WTC11 (cell line): ENCODE results near the gene KRT34. TPM values are rescaled to one million over a fixed set of nuclear protein-coding genes. Genes with fewer than 3 reads are reported as not detected.

ENCODE experiments used
- ATAC-seq: fragments of 200-7000 bp; cut with Tn5 transposase; 2 replicates; pipeline ENCODE4 v1.10.0; 2021; ENCODE audit warnings: mild to moderate bottlenecking, moderate library complexity
- CTCF ChIA-PET: fragments of 300-600 bp; sonication (Branson Sonifier 250); formaldehyde crosslinking; loops from one replicate; lab custom pipeline; 2021; ENCODE audit warnings: antibody characterized with exemption; lab: Charles Lee
- POLR2A ChIA-PET: fragments of 350-600 bp; sonication (Branson Sonifier 250); formaldehyde crosslinking; loops from one replicate; lab custom pipeline; 2021; ENCODE audit warnings: antibody characterized with exemption; lab: Charles Lee
- DNase-seq: peaks from one replicate; pipeline ENCODE4 v3.0.0; 2021; ENCODE audit warnings: low spot score
- H3K27ac Mint-ChIP-seq: 2 replicates; pipeline ENCODE4 v1.8.0; 2021; ENCODE audit warnings: mixed read lengths
- H3K27me3 Mint-ChIP-seq: 2 replicates; pipeline ENCODE4 v1.8.0; 2021; ENCODE audit warnings: low read depth, mild to moderate bottlenecking, moderate library complexity, mixed read lengths
- H3K36me3 Mint-ChIP-seq: 2 replicates; pipeline ENCODE4 v1.8.0; 2021; ENCODE audit warnings: mixed read lengths
- H3K4me1 Mint-ChIP-seq: 2 replicates; pipeline ENCODE4 v1.8.0; 2022; ENCODE audit warnings: mixed read lengths
- H3K4me3 Mint-ChIP-seq: 2 replicates; pipeline ENCODE4 v1.8.0; 2021; ENCODE audit warnings: mild to moderate bottlenecking, moderate library complexity, mixed read lengths
- H3K9me3 Mint-ChIP-seq: 2 replicates; pipeline ENCODE4 v1.8.0; 2021; ENCODE audit warnings: mixed read lengths
- AR ChIP-seq: fragments of 250-450 bp; sonication (Bioruptor Pico); IDR thresholded peaks from 2 replicates; pipeline ENCODE4 v1.9.0; 2021; ENCODE audit warnings: mild to moderate bottlenecking
- CDX4 ChIP-seq: fragments of 250-450 bp; sonication (Bioruptor Pico); IDR thresholded peaks from 2 replicates; pipeline ENCODE4 v1.9.0; 2021; ENCODE audit warnings: moderate library complexity, mild to moderate bottlenecking, inconsistent platforms, borderline replicate concordance
- FOXK1 ChIP-seq: sonication (generic); formaldehyde crosslinking; IDR thresholded peaks from 2 replicates; pipeline ENCODE4 v1.8.0; 2022; ENCODE audit warnings: mild to moderate bottlenecking, moderate library complexity, missing genetic modification reagents
- JAZF1 ChIP-seq: fragments of 250-450 bp; sonication (Bioruptor Pico); IDR thresholded peaks from 2 replicates; pipeline ENCODE4 v1.9.0; 2021; ENCODE audit warnings: moderate library complexity, mild to moderate bottlenecking, inconsistent platforms
- NFATC4 ChIP-seq: fragments of 250-450 bp; sonication (Bioruptor Pico); IDR thresholded peaks from 2 replicates; pipeline ENCODE4 v1.9.0; 2021; ENCODE audit warnings: mild to moderate bottlenecking
- NR1H2 ChIP-seq: sonication (generic); formaldehyde crosslinking; IDR thresholded peaks from 2 replicates; pipeline ENCODE4 v1.9.0; 2021; ENCODE audit warnings: mild to moderate bottlenecking, moderate library complexity, missing genetic modification reagents
- NR3C1 ChIP-seq: sonication (generic); formaldehyde crosslinking; conservative IDR thresholded peaks from 2 replicates; pipeline ENCODE4 v1.8.1; 2023; ENCODE audit warnings: low read depth, mild to moderate bottlenecking, missing genetic modification reagents
- RELA ChIP-seq: sonication (generic); formaldehyde crosslinking; IDR thresholded peaks from 2 replicates; pipeline ENCODE4 v1.8.1; 2022; ENCODE audit warnings: missing genetic modification reagents, mild to moderate bottlenecking, borderline replicate concordance
- TEAD4 ChIP-seq: sonication (generic); formaldehyde crosslinking; IDR thresholded peaks from 2 replicates; pipeline ENCODE4 v1.8.0; 2022; ENCODE audit warnings: mild to moderate bottlenecking, missing genetic modification reagents
- TP53 ChIP-seq: sonication (generic); formaldehyde crosslinking; IDR thresholded peaks from 2 replicates; pipeline ENCODE4 v1.8.1; 2023; ENCODE audit warnings: mild to moderate bottlenecking, missing genetic modification reagents
- ZMAT4 ChIP-seq: fragments of 250-450 bp; sonication (Bioruptor Pico); IDR thresholded peaks from 2 replicates; pipeline ENCODE4 v1.9.0; 2021; ENCODE audit warnings: mild to moderate bottlenecking
- ZNF121 ChIP-seq: sonication (generic); formaldehyde crosslinking; IDR thresholded peaks from 2 replicates; pipeline ENCODE4 v1.8.0; 2023; ENCODE audit warnings: missing genetic modification reagents
- ZNF138 ChIP-seq: sonication (generic); formaldehyde crosslinking; conservative IDR thresholded peaks from 2 replicates; pipeline ENCODE4 v1.8.1; 2022; ENCODE audit warnings: mild to moderate bottlenecking, moderate library complexity, missing genetic modification reagents
- ZNF219 ChIP-seq: sonication (generic); formaldehyde crosslinking; IDR thresholded peaks from 2 replicates; pipeline ENCODE4 v1.8.0; 2023; ENCODE audit warnings: missing genetic modification reagents, mild to moderate bottlenecking, borderline replicate concordance
- ZNF281 ChIP-seq: sonication (generic); formaldehyde crosslinking; IDR thresholded peaks from 2 replicates; pipeline ENCODE4 v1.8.0; 2023; ENCODE audit warnings: mild to moderate bottlenecking, missing genetic modification reagents
- ZNF317 ChIP-seq: sonication (generic); formaldehyde crosslinking; IDR thresholded peaks from 2 replicates; pipeline ENCODE4 v1.8.1; 2023; ENCODE audit warnings: low read depth, mild to moderate bottlenecking, moderate library complexity, missing genetic modification reagents, borderline replicate concordance
- ZNF416 ChIP-seq: fragments of 250-450 bp; sonication (Bioruptor Pico); IDR thresholded peaks from 2 replicates; pipeline ENCODE4 v1.9.0; 2021; ENCODE audit warnings: mild to moderate bottlenecking, inconsistent platforms
- ZNF512 ChIP-seq: sonication (generic); formaldehyde crosslinking; IDR thresholded peaks from 2 replicates; pipeline ENCODE4 v1.8.1; 2022; ENCODE audit warnings: missing genetic modification reagents, borderline replicate concordance
- ZSCAN18 ChIP-seq: fragments of 250-450 bp; sonication (Bioruptor Pico); IDR thresholded peaks from 2 replicates; pipeline ENCODE4 v2.1.2; 2022; ENCODE audit warnings: mild to moderate bottlenecking, moderate library complexity
- total RNA-seq: library from RNA; stranded (reverse); gene quantifications from 3 replicates; pipeline ENCODE4 v1.2.3, GENCODE V29; 2021

KRT34 gene
- total RNA-seq, 1 experiment from 2014 or later: not detected

- TF ChIP-seq FOXK1 (CRISPR knock-in tag) (no peak), NFATC4 (CRISPR knock-in tag) (no peak), ZNF416 (CRISPR knock-in tag) (no peak), ZNF138 (CRISPR knock-in tag) (no peak), AR (no peak)
- no peaks in the 10 kb centered on the region for H3K4me1 Mint-ChIP-seq
- H3K27ac Mint-ChIP-seq: no peak overlapping the region
- no peak overlapping the region for H3K4me3 Mint-ChIP-seq
- DNase-seq: no peak
- CTCF ChIA-PET: no interaction called here
- H3K36me3 Mint-ChIP-seq: no peaks in the 10 kb centered on the region
- POLR2A ChIA-PET: no interaction called here
- H3K9me3 Mint-ChIP-seq: peaks cover 5% of the 10 kb centered on the region
- H3K27me3 Mint-ChIP-seq: peaks cover 4% of the 10 kb centered on the region; the same call in 1 of the 2 replicates
- no peak for ATAC-seq
Observed at GRCh38 chr17:41369023-41369422, 13.1 kb downstream of the KRT34 start.

- H3K4me1 Mint-ChIP-seq: no peaks in the 10 kb centered on the region
- H3K36me3 Mint-ChIP-seq: no peaks in the 10 kb centered on the region
- H3K4me3 Mint-ChIP-seq: no peak overlapping the region
- ChIA-PET CTCF (interaction anchor here (0.8 to 1.3 kb wide), 3 partner anchors 45 to 510 kb away, joined by 3 to 6 read pairs (median 4); no protein-coding TSS in a partner anchor), POLR2A (no interaction called here)
- DNase-seq: no peak
- H3K27me3 Mint-ChIP-seq: no peaks in the 10 kb centered on the region
- no peak overlapping the region for H3K27ac Mint-ChIP-seq
- TF ChIP-seq TEAD4 (CRISPR knock-in tag): no peak
- TF ChIP-seq ZNF121 (CRISPR knock-in tag): no peak
- TF ChIP-seq NFATC4 (CRISPR knock-in tag): no peak
- no peak for TF ChIP-seq ZNF281 (CRISPR knock-in tag)
- TF ChIP-seq ZNF512: no peak
- TF ChIP-seq NR3C1 (CRISPR knock-in tag): no peak
- TF ChIP-seq ZNF317 (CRISPR knock-in tag): no peak
- no peak for ATAC-seq
- H3K9me3 Mint-ChIP-seq: no peaks in the 10 kb centered on the region
Observed at GRCh38 chr17:41367426-41368075, 14.6 kb downstream of the KRT34 start.

- POLR2A ChIA-PET: no interaction called here
- H3K9me3 Mint-ChIP-seq: peaks cover 9% of the 10 kb centered on the region
- CTCF ChIA-PET: interaction anchor here (1.0 to 1.5 kb wide), 2 partner anchors 47 to 183 kb away, joined by 3 to 7 read pairs; no protein-coding TSS in a partner anchor
- TF ChIP-seq CDX4 (CRISPR knock-in tag) (no peak), ZNF219 (CRISPR knock-in tag) (no peak), ZMAT4 (no peak), RELA (no peak), AR (no peak), JAZF1 (CRISPR knock-in tag) (no peak), ZSCAN18 (no peak), NR1H2 (CRISPR knock-in tag) (no peak), TP53 (no peak)
Observed at GRCh38 chr17:41366070-41366469, 16.0 kb downstream of the KRT34 start.

More at GRCh38 chr17:41366070-41366469, 16.0 kb downstream of the KRT34 start:
- H3K4me1 Mint-ChIP-seq: no peaks in the 10 kb centered on the region
- DNase-seq: no peak
- no peaks in the 10 kb centered on the region for H3K36me3 Mint-ChIP-seq
- no peaks in the 10 kb centered on the region for H3K27me3 Mint-ChIP-seq
- H3K27ac Mint-ChIP-seq: no peak overlapping the region
- no peak overlapping the region for H3K4me3 Mint-ChIP-seq
- no peak for ATAC-seq
